ENCODE results near the gene CLPSL1. TPM values are rescaled to one million over a fixed set of nuclear protein-coding genes. Genes with fewer than 3 reads are reported as not detected.

CLPSL1 gene
- total RNA-seq, 6 experiments from 2014 or later: not detected

DNA sequence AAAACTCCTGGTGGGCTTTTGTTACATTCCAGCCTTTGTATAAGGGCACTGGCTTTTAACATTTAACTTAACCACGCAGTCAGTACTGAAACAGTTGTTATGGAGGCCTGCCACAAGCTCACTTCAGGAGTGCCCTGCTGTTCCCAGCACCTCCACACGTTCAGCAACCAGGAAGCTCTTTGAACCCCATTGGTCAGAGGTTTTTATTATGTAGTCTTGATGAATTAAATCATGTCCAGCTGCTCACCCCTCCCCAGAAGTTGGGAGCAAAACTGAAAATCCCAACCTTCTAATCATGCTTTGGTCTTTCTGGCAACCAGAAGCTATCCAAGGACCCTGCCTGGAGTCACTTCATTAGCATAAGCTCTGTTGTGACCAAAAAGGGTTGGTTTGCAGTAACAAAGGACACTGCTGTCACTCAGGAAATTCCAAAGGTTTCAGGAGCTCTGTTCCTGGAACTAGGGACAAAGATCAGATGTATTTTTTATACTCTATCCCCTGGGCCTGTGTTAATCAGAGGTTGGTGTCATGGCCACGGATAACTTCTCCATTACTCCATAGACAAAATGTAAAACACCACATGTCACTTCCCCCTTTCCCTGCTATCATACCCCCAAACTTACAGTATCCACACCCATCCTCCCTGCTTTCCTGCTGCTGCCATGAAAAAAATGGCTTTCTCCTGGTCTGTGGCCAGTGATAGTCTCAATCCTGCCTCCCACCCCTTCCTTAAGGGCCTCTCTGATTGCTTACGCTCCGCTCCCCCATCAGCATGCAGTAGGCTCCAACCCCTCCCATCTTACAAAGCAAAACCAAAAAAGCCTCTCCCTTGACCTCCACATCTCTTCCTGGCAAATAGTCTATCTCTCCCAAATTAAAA is 40.9 kb upstream of the CLPSL1 start:
- ATAC-seq: peak; percentile 63 to 72 (median 68)
- no peak overlapping the region for H3K4me3 ChIP-seq
- H3K36me3 ChIP-seq: no peaks in the 10 kb centered on the region
- H3K9me3 ChIP-seq: no peaks in the 10 kb centered on the region
- no peaks in the 10 kb centered on the region for H3K27me3 ChIP-seq
- TF ChIP-seq, protein P1, sequence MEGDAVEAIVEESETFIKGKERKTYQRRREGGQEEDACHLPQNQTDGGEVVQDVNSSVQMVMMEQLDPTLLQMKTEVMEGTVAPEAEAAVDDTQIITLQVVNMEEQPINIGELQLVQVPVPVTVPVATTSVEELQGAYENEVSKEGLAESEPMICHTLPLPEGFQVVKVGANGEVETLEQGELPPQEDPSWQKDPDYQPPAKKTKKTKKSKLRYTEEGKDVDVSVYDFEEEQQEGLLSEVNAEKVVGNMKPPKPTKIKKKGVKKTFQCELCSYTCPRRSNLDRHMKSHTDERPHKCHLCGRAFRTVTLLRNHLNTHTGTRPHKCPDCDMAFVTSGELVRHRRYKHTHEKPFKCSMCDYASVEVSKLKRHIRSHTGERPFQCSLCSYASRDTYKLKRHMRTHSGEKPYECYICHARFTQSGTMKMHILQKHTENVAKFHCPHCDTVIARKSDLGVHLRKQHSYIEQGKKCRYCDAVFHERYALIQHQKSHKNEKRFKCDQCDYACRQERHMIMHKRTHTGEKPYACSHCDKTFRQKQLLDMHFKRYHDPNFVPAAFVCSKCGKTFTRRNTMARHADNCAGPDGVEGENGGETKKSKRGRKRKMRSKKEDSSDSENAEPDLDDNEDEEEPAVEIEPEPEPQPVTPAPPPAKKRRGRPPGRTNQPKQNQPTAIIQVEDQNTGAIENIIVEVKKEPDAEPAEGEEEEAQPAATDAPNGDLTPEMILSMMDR (IDR thresholded peaks at IDR 0.05): peak in 1 of 4 donors; percentile 16
- peak; percentile 34 for TF ChIP-seq POLR2A (IDR thresholded peaks at IDR 0.05)
- WGBS (ENCODE audit: insufficient coverage, low coverage, low lambda C conversion rate, missing lambda C conversion rate): 48% methylated on average over 5 of the region's 5 CpGs
- H3K4me1 ChIP-seq: peaks cover 0 to 19% (median 9%) of the 10 kb centered on the region in 4 donors
- peak in 2 of 3 donors; percentile 27 to 44 for DNase-seq
- intact Hi-C loops (cut with DNase I): loop anchor here (5.0 to 10.0 kb wide), 3 partner anchors 155 to 218 kb away; no protein-coding TSS in a partner anchor
- peak overlapping the region; percentile 18 to 44 (median 29) for H3K27ac ChIP-seq

DNA sequence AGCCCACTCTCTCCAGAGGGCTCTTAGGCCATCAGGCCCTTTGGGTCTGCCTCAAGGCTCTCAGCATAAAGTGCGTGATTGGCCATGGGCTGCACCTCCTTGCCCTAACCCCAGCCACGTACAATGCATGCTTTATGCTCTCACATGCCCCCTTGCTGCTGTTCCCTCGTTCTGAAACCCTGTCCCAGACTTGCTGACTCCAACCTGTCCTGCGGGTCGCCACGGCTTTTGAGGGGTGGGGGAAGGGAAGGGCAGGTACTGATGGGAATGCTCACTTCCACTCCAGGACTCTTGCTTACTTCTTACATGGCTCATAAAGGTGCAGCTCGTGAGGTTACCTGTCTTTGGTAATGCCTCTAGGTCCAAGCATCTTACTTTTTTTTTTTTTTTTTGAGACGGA is 38.0 kb upstream of the CLPSL1 start:
- intact Hi-C loops (cut with DNase I): no loop called here
- Histone ChIP-seq H3K9me3 (no peaks in the 10 kb centered on the region), H3K36me3 (no peaks in the 10 kb centered on the region)

DNA sequence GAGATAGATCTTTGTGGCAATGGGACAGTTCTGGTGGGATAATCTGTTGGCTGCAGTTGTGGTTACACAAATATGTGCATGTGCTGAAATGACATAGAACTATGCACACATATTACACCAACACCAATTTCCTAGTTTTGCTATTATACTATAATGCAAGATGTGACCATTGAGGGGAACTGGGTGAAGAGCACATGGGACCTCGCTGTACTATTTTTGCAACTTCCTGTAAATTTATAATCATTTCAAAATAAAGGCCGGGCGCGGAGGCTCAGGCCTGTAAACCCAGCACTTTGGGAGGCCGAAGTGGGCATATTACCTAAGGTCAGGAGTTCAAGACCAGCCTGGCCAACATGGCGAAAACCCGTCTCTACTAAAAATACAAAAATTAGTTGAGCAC is 35.3 kb upstream of the CLPSL1 start:
- intact Hi-C loops (cut with DNase I): no loop called here
- Histone ChIP-seq H3K4me3 (no peak overlapping the region), H3K27me3 (no peaks in the 10 kb centered on the region), H3K4me1 (peaks cover 0 to 1% (median under 1%) of the 10 kb centered on the region in 4 donors), H3K27ac (no peak overlapping the region), H3K36me3 (no peaks in the 10 kb centered on the region), H3K9me3 (no peaks in the 10 kb centered on the region)
- TF ChIP-seq, protein P1 (IDR thresholded peaks at IDR 0.05): no peak
- TF ChIP-seq POLR2A (IDR thresholded peaks at IDR 0.05): no peak
- ATAC-seq (no peak), DNase-seq (no peak)
- WGBS (ENCODE audit: insufficient coverage, low coverage, low lambda C conversion rate, missing lambda C conversion rate): 71% methylated on average over 7 of the region's 7 CpGs

More for the DNA sequence above, 38.0 kb upstream of the CLPSL1 start:
- DNase-seq (no peak), ATAC-seq (no peak)
- TF ChIP-seq, protein P1 (IDR thresholded peaks at IDR 0.05): no peak
- TF ChIP-seq POLR2A (IDR thresholded peaks at IDR 0.05): no peak
- Histone ChIP-seq H3K27me3 (no peaks in the 10 kb centered on the region), H3K4me3 (no peak overlapping the region), H3K27ac (no peak overlapping the region), H3K4me1 (peaks cover 0 to 16% (median 7%) of the 10 kb centered on the region in 4 donors)
- WGBS (ENCODE audit: insufficient coverage, low coverage, low lambda C conversion rate, missing lambda C conversion rate): 50% methylated on average over 8 of the region's 8 CpGs

DNA sequence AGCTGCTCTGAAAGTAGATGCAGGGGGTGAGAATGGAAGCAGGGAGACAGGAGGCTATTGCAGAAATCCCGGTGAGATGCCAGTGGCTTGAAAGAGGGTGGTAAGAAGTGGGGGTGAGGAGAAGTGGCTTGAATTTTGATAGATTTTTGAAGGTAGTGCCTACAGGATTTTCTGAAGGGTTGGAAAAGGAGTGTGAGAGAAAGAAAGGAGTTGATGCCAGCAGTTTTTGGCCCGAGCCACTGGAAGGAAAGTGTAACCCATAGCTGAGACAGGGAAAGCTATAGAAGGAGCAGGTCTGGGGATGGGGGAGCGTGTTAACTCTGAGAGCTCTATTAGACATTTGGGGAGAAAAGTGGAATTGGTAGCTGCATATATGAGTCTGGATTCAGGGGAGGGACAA is 34.3 kb upstream of the CLPSL1 start:
- ATAC-seq (no peak), DNase-seq (no peak)
- Histone ChIP-seq H3K4me3 (no peak overlapping the region), H3K27me3 (no peaks in the 10 kb centered on the region), H3K9me3 (no peaks in the 10 kb centered on the region), H3K36me3 (no peaks in the 10 kb centered on the region), H3K27ac (no peak overlapping the region), H3K4me1 (no peaks in the 10 kb centered on the region)
- intact Hi-C loops (cut with DNase I): no loop called here
- WGBS (ENCODE audit: insufficient coverage, low coverage, low lambda C conversion rate, missing lambda C conversion rate): 100% methylated on average over 3 of the region's 3 CpGs
- TF ChIP-seq, protein P1 (IDR thresholded peaks at IDR 0.05): no peak
- TF ChIP-seq POLR2A (IDR thresholded peaks at IDR 0.05): no peak

All from right lobe of liver (tissue), 6 donors.